ENCODE measurements around the gene KLHL41. TPM values are rescaled to one million over a fixed set of nuclear protein-coding genes. Genes with fewer than 3 reads are reported as not detected.
"Not testable (repeated sequence)": the region's sequence is repeated elsewhere in the genome, so short reads cannot be mapped to it uniquely, and the experiment has no call there.

The KLHL41 gene
- total RNA-seq, 1 donor from 2014 or later: 2.2 TPM

DNA sequence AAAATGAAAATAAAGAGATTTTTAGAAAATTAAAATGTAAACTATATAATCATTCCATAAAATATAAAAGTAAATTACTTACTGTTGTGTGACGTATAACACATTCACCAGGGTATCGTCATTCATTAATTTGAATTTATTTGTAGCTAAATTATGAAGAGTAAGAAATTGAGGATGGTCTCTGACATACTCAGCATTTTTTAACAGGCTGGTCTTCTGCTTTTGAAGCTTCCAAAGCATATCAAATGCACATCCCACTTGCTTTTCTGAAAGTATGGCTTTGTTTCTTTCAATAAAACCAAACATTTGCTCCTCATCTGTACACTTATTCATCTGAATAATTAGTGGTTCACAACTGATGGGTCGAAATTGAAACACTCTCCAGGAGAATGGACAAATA lies 62.1 kb downstream of the KLHL41 start:
- H3K27ac Mint-ChIP-seq (ENCODE audit: unreplicated experiment): no peak overlapping the region
- no peaks in the 10 kb centered on the region for H3K27me3 Mint-ChIP-seq (ENCODE audit: low read depth)
- no peak overlapping the region for H3K4me3 Mint-ChIP-seq (ENCODE audit: unreplicated experiment)
- no peak for DNase-seq (ENCODE audit: low spot score)
- H3K36me3 Mint-ChIP-seq (ENCODE audit: low read depth): peaks cover 2% of the 10 kb centered on the region
- peaks cover 15% of the 10 kb centered on the region for H3K4me1 Mint-ChIP-seq (ENCODE audit: low read depth)
- H3K9me3 Mint-ChIP-seq (ENCODE audit: low read depth): no peaks in the 10 kb centered on the region
- TF ChIP-seq, protein P1, sequence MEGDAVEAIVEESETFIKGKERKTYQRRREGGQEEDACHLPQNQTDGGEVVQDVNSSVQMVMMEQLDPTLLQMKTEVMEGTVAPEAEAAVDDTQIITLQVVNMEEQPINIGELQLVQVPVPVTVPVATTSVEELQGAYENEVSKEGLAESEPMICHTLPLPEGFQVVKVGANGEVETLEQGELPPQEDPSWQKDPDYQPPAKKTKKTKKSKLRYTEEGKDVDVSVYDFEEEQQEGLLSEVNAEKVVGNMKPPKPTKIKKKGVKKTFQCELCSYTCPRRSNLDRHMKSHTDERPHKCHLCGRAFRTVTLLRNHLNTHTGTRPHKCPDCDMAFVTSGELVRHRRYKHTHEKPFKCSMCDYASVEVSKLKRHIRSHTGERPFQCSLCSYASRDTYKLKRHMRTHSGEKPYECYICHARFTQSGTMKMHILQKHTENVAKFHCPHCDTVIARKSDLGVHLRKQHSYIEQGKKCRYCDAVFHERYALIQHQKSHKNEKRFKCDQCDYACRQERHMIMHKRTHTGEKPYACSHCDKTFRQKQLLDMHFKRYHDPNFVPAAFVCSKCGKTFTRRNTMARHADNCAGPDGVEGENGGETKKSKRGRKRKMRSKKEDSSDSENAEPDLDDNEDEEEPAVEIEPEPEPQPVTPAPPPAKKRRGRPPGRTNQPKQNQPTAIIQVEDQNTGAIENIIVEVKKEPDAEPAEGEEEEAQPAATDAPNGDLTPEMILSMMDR (IDR thresholded peaks at IDR 0.05): no peak

DNA sequence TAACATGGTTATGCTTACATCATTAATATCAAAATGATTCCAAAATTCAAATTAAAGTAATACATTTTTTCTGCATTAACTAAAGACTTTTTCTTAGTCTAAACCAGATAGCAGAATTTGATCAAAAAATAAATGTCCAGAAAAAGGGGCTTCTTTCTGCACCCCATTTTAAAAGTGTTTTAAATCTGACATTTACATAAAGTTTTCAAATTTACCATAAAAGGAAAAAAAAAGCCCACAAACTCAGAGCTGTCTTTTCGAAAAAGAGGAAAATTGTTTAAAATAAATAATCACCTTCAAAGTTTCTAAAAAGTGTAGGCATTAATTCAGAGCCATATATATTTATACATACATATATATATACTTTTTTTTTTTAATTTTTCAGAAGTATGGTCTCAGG lies 62.7 kb downstream of the KLHL41 start:
- TF ChIP-seq, protein P1 (IDR thresholded peaks at IDR 0.05): no peak
- H3K4me1 Mint-ChIP-seq (ENCODE audit: low read depth): peaks cover 15% of the 10 kb centered on the region
- no peaks in the 10 kb centered on the region for H3K27me3 Mint-ChIP-seq (ENCODE audit: low read depth)
- no peaks in the 10 kb centered on the region for H3K9me3 Mint-ChIP-seq (ENCODE audit: low read depth)
- no peak for DNase-seq (ENCODE audit: low spot score)
- peaks cover 2% of the 10 kb centered on the region for H3K36me3 Mint-ChIP-seq (ENCODE audit: low read depth)
- no peak overlapping the region for H3K27ac Mint-ChIP-seq (ENCODE audit: unreplicated experiment)
- no peak overlapping the region for H3K4me3 Mint-ChIP-seq (ENCODE audit: unreplicated experiment)

DNA sequence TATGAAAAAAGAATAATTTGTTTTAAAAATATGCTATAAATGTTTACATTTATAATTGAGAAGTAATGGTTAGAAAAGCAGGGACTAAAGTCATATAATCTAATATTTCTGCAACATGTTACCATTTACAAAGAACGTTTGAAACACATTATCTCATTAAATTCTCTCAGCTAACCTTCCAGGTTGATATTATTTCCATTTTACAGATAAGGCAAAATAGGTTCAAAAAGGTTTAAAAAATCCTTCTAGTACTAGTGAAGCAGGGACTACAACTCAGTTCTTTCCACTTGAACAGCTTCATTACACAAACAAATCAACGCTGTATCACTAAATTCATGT lies 63.3 kb downstream of the KLHL41 start:
- TF ChIP-seq, protein P1 (IDR thresholded peaks at IDR 0.05): no peak
- Mint-ChIP-seq H3K4me3 (ENCODE audit: unreplicated experiment) (peak overlapping the region; percentile 92), H3K9me3 (ENCODE audit: low read depth) (no peaks in the 10 kb centered on the region), H3K36me3 (ENCODE audit: low read depth) (peaks cover 2% of the 10 kb centered on the region), H3K4me1 (ENCODE audit: low read depth) (peaks cover 15% of the 10 kb centered on the region), H3K27ac (ENCODE audit: unreplicated experiment) (peak overlapping the region; percentile 84), H3K27me3 (ENCODE audit: low read depth) (no peaks in the 10 kb centered on the region)
- no peak for DNase-seq (ENCODE audit: low spot score)

DNA sequence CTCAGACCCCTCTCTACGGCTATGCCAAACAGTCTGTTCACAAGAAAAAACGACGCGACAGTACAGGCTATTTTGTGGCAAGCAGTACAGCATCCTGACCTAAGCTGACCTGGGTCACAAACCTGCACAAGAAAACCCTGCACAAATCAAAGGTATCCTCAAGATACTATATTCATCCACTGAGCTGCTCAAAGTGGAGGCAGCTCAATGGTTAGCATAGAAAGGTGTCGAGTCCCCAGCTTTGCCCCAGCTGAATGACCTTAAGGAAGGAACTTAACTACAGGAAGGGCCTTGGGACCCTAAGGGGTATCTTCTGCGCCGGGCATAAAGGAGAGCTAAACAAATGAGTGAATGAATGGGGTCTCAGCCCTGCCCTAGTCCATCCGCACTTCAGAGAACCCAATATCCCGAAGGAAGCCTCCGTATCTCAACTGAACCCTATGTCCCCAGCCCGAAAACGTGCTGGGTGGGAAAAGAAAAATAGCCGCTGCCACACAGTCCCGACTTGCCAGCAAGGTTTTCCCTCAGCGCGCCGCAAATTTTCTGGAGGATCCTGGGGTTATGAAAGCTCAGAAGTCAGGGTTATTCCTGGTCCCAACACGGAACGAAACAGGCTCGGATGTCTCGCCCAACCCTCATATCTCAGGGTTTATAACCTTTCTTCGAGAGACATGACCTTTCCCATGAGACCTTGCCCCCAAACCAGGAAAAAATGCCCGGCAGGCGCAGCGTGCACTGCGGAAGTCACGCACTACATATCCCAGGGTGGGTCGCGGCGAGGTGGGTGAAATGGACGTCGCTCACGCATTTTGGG lies 63.9 kb downstream of the KLHL41 start, which contains the start of gene FASTKD1:
Gene FASTKD1, minus strand, starts transcription at position 706 of the 814 bp plus-strand sequence. CDS start 1,836 bp downstream, outside the sequence.
- peaks cover 2% of the 10 kb centered on the region for H3K36me3 Mint-ChIP-seq (ENCODE audit: low read depth)
- peak within 1 kb of the TSS; percentile 92 for H3K4me3 Mint-ChIP-seq (ENCODE audit: unreplicated experiment)
- TF ChIP-seq, protein P1 (IDR thresholded peaks at IDR 0.05): no peak
- DNase-seq (ENCODE audit: low spot score): no peak
- no peaks in the 10 kb centered on the region for H3K27me3 Mint-ChIP-seq (ENCODE audit: low read depth)
- peaks cover 15% of the 10 kb centered on the region for H3K4me1 Mint-ChIP-seq (ENCODE audit: low read depth)
- no peaks in the 10 kb centered on the region for H3K9me3 Mint-ChIP-seq (ENCODE audit: low read depth)
- peak within 1 kb of the TSS; percentile 84 for H3K27ac Mint-ChIP-seq (ENCODE audit: unreplicated experiment)

DNA sequence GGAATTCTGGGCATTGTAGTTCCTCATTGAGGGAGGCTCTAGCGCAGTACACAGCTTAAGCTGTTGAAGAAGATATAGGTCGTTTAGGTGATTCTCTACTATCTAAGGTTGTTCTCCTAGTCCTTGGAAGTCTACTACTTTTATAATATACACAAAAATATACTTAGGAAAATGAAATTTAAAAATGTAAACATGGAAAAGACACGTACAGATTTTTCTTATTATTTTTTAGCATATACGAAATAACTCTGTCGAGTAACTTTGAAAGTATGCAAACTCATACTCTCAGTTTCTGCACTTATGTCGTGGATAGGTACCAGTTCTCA lies 64.4 kb downstream of the KLHL41 start:
- TF ChIP-seq, protein P1 (IDR thresholded peaks at IDR 0.05): no peak

DNA sequence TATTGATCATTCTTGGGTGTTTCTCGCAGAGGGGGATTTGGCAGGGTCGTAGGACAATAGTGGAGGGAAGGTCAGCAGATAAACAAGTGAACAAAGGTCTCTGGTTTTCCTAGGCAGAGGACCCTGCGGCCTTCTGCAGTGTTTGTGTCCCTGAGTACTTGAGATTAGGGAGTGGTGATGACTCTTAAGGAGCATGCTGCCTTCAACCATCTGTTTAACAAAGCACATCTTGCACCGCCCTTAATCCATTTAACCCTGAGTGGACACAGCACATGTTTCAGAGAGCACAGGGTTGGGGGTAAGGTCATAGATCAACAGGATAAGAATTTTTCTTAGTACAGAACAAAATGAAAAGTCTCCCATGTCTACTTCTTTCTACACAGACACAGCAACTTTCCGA lies 65.0 kb downstream of the KLHL41 start:
- not testable (repeated sequence) for H3K9me3 Mint-ChIP-seq (ENCODE audit: low read depth); H3K36me3 Mint-ChIP-seq (ENCODE audit: low read depth); H3K27me3 Mint-ChIP-seq (ENCODE audit: low read depth); DNase-seq (ENCODE audit: low spot score); H3K4me3 Mint-ChIP-seq (ENCODE audit: unreplicated experiment); H3K27ac Mint-ChIP-seq (ENCODE audit: unreplicated experiment)
- H3K4me1 Mint-ChIP-seq (ENCODE audit: low read depth): peaks cover 15% of the 10 kb centered on the region

More for the DNA sequence above, 64.4 kb downstream of the KLHL41 start:
- Mint-ChIP-seq H3K9me3 (ENCODE audit: low read depth) (no peaks in the 10 kb centered on the region), H3K4me1 (ENCODE audit: low read depth) (peaks cover 15% of the 10 kb centered on the region), H3K27me3 (ENCODE audit: low read depth) (no peaks in the 10 kb centered on the region), H3K4me3 (ENCODE audit: unreplicated experiment) (peak overlapping the region; percentile 92), H3K27ac (ENCODE audit: unreplicated experiment) (peak overlapping the region; percentile 84), H3K36me3 (ENCODE audit: low read depth) (peaks cover 2% of the 10 kb centered on the region)
- no peak for DNase-seq (ENCODE audit: low spot score)

DNA sequence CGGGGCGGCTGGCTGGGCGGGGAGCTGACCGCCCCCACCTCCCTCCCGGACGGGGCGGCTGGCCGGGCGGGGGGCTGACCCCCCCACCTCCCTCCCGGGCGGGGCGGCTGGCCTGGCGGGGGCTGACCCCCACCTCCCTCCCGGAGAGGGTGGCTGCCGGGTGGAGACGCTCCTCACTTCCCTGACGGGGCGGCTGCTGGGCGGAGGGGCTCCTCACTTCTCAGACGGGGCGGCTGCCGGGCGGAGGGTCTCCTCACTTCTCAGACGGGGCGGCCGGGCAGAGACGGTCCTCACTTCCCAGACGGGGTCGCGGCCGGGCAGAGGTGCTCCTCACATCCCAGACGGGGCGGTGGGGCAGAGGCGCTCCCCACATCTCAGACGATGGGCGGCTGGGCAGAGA lies 65.8 kb downstream of the KLHL41 start:
- not testable (repeated sequence) for H3K4me3 Mint-ChIP-seq (ENCODE audit: unreplicated experiment); H3K9me3 Mint-ChIP-seq (ENCODE audit: low read depth); H3K27me3 Mint-ChIP-seq (ENCODE audit: low read depth); H3K36me3 Mint-ChIP-seq (ENCODE audit: low read depth); H3K27ac Mint-ChIP-seq (ENCODE audit: unreplicated experiment); DNase-seq (ENCODE audit: low spot score)
- H3K4me1 Mint-ChIP-seq (ENCODE audit: low read depth): peaks cover 11% of the 10 kb centered on the region
